Dedifferentiated amniotic fluid mesenchymal stem cell (primary cell): ENCODE measurements around the gene FGFR2.
"Not testable (repeated sequence)": the region's sequence is repeated elsewhere in the genome, so short reads cannot be mapped to it uniquely, and the experiment has no call there.

ENCODE experiments used
- DNase-seq: peaks from one replicate; pipeline ENCODE4 v3.0.0-alpha.2; 2016; ENCODE audit errors: extremely low spot score

The FGFR2 gene

DNA sequence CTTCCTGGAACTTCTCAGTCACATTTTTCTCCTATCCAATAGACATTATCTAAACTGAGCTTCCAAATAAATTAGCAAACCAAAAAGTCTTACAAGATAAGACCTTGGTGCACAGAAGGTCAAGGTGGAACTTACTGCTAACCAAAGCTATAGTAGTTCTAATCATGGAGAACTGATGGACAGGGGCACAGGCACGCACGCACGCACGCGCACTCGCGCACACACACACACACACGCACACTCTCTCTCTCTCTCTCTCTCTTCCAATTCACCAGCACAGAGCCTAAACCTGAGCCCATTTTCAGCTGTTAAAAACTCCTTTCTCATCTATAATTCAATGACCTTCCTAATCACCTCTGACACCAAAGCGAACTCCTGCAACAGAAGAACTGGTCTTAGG is 7.5 kb downstream of the FGFR2 start:
- no peak for DNase-seq

- DNase-seq: no peak
Measured at GRCh38 chr10:121589553-121589952, 8.7 kb downstream of the FGFR2 start.

GRCh38 chr10:121583857-121584256 is 14.4 kb downstream of the FGFR2 start:
- DNase-seq: no peak

DNA sequence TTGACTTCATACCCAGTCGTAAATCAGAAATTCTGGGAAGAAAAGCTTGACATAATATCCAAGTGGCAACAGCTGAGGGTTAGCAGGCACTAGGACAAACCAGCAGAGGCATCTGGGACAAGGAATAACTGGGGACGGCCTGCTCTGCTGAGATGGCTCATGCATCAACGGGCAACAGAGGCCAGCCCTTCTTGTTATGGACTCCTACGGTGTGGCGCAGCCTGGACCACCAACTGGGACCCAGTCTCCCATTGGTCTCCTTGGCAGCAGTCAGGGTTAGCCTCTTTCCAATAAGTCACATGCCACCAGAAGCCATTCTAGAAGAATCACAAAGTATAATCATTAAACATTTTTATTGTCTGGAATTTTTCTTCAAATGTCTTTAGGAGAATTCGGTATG is 15.0 kb downstream of the FGFR2 start:
- DNase-seq: no peak

GRCh38 chr10:121580276-121581116 is 17.7 kb downstream of the FGFR2 start:
- no peak for DNase-seq

GRCh38 chr10:121579656-121580055 is 18.6 kb downstream of the FGFR2 start:
- no peak for DNase-seq

DNA sequence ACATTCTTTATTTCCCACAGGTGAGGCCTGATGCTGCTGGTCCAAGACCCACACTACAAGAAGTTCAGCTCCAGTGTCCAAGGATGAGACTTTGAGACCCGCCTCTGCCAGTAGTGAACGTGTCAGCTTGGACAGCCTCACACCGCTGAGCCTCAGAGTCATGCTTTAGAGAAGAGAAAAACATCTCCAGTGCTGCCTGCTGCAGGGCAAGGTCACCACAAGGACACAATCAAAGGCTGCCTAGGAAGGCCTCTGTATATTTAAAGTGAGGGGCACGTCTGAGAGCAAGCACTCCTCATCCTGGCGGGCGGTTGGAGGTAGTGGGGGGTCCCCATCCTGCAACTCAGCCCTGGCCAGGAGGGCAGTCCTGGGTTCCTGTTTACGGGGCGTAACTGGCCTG is 19.3 kb downstream of the FGFR2 start:
- DNase-seq: no peak

DNA sequence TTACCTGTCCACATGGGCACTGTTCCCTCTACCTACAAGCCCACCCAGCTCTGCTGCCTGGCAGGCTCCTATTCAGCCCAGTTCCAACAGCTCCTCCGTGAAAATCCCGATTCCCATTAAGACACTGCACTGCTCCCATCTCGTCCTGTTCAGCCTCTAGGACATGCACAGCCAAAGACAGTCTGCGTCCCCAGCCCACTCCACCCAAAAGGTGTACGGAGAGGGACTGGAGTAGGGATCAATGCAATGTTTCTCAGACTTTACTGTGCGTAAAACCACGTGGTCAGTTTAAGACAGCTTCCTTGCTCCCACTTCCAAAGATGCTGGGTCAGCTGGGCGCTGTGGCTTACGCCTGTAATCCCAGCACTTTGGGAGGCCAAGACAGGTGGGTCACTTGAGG is 19.9 kb downstream of the FGFR2 start:
- DNase-seq: no peak

DNA sequence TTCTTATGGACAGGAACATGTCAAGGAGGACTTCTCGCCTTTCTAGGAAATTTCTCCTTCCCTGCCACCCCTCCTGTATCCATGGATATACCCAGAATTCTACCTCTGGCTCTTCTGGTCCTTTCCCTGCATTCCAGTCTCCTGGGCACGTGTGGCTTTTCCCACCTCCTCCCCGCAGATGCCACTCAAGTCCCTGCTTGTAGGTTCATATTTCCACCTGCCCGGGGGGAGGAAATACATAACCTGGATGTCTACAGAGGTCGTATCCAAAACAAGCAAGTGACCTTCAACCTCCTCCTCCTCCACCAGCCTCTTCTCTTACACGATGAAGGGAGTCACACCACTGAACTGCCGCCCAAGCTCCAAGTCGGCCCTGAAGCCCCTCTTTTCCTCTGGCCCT is 20.7 kb downstream of the FGFR2 start:
- no peak for DNase-seq

GRCh38 chr10:121576139-121576538 is 22.1 kb downstream of the FGFR2 start:
- no peak for DNase-seq

- no peak for DNase-seq
Measured at GRCh38 chr10:121574519-121575166, 23.6 kb downstream of the FGFR2 start.

DNA sequence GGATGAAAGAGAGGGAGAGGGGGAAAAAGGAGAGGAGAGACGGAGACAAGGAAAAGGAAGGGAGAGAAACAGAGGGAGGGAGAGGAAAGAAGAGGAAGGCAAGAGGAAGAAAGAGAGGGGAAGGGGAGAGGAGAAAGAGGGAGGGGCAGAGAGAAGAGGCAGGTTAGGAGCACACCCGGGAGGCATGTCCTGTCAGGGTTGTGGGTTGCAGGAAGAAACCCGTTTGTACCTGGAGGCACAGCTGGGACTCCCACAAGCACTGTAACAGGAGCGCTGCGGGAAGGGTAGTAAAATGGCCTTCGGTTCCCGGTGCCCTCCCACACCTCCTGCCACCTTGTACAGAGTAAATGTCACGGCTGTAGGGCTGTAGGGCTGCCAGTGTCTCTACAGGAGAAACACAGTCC is 24.7 kb downstream of the FGFR2 start:
- no peak for DNase-seq

DNA sequence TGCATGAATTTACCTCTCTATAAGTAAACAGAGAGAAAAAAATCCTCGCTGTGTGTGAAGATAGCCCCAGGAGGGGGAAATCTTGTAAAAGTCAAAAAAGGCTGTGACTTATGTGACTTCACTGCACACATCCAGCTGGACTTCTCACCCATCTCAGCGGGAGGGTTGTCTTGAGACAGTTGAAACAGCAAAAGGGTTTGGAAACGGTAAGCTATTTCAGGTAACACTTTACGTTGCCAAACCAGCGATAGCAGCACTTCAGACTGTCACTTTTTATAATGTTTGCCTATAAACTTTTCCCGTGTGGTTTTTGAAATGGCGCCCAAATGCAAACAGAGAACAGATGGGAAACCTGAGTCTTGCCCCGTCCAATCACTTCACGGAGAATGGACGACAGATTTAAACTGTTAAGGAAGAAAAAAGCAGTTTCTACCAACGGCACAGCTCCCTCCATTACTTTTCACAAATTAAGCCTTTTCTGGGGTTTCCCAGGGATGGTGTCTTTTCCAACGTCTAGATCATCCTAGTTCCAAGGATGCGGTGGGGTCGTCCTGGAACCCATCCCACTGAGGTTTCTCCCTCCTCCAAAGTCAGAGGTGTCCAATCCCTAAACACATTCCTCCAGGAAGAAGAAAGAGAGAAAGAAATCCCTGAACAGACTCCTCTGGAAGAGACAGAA is 25.2 kb downstream of the FGFR2 start:
- no peak for DNase-seq

GRCh38 chr10:121570315-121570714 is 27.9 kb downstream of the FGFR2 start:
- DNase-seq: no peak

- no peak for DNase-seq
Measured at GRCh38 chr10:121568275-121568674, 30.0 kb downstream of the FGFR2 start.

DNA sequence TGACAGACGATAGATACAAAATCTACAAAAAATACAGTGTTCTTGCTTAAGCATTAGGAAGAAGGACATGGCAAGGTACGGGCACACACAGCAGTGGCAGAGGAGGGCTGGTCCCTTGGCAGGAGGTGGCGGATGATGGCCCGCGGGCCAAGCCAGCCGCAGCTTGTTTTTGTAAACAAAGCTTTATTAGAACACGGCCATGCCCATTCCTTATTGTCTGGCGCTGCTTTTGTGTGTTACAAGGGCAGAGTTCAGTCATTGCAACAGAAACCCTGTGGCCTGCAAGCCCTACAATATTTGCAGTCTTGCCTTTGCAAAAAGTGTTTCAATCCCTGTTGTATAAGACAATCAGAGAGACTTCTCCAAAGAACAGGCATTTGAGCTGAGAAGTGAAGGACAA is 30.7 kb downstream of the FGFR2 start:
- no peak for DNase-seq

DNA sequence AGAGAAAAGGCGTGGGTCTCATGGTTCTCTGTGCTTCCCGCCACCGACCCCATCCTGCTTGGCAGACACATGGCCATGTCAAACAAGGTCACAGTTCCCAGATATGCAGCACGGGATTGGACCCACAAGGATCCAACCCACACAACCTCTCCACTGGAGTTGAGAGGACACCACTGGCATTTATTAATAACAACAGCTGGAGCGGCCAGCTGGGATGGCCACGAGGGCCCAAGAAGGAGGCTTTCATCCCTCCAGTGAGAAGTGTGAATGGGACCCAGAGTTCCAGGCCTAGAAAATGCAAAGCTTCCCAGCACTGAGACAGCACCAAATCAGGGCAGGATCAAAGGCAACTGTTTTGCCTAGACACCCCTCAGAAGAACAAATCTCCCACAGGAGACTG is 31.5 kb downstream of the FGFR2 start:
- no peak for DNase-seq

- DNase-seq: no peak
Measured at GRCh38 chr10:121559326-121560026, 38.8 kb downstream of the FGFR2 start.

GRCh38 chr10:121558238-121558637 is 40.0 kb downstream of the FGFR2 start:
- no peak for DNase-seq

DNA sequence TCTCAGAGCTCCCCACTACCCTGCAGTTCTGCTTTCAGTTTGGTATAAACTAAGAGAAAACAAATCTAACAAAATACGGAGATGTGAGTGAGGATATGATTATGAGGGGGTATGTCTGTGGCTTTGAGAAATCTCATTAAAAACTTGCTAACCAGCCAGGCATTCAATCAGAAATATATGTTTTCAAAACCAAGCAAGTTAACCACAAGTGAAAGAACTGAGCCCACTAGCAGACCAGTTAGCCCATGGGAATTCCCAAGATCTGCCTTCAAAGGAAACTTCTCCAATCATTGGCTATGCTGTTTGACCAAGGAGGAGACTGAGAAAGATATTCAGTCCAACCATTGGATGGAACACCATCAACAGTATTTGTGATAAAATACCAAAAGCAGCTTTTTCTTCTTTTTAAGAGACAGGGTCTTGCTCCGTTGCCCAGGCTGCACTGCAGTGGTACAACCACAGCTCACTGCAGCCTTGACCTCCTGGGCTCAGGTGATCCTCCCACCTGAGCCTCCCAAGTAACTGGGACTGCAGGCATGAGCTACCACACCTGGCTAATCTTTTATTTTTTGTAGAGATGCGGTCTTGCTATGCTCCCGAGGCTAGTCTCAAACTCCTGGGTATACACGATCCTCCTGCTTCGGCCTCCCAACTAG is 41.2 kb downstream of the FGFR2 start:
- DNase-seq: no peak

GRCh38 chr10:121556455-121556854 is 41.8 kb downstream of the FGFR2 start:
- no peak for DNase-seq

DNA sequence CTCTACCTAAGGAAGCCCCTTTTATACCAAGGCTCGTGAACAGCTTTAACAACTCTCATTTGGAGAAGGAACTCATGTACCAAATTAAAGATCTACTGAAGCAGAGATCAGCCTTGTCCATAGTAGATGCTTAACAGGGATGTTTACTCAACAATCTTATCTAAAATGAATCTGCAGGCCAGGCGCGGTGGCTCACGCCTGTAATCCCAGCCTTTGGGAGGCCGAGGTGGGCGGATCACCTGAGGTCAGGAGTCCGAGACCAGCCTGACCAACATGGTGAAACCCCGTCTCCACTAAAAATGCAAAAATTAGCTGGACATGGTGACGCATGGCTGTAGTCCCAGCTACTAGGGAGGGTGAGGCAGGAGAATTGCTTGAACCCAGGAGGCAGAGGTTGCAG is 43.3 kb downstream of the FGFR2 start:
- DNase-seq: not testable (repeated sequence)
